Hepatocyte (in vitro differentiated cells): ENCODE measurements around the gene XYLT1.

Source experiments
- EZH2 ChIP-seq: fragments of 200-600 bp; sonication (generic); IDR thresholded peaks from 2 replicates; pipeline ENCODE4 v1.6.1; 2016; ENCODE audit warnings: antibody characterized with exemption, mild to moderate bottlenecking, borderline replicate concordance
- EZH2phosphoT487 ChIP-seq: fragments of 200-600 bp; sonication (generic); IDR thresholded peaks from one replicate; pipeline ENCODE4 v1.6.1; 2018; ENCODE audit warnings: antibody characterized with exemption, mild to moderate bottlenecking, low read depth, moderate library complexity; ENCODE audit not compliant: unreplicated experiment, severe bottlenecking
- TF ChIP-seq, protein P1 (sequence below): fragments of 200-600 bp; sonication (generic); IDR thresholded peaks from 2 replicates; pipeline ENCODE4 v1.5.1; 2016; ENCODE audit warnings: antibody characterized with exemption, mild to moderate bottlenecking; ENCODE audit not compliant: poor library complexity

- TF ChIP-seq, protein P1, sequence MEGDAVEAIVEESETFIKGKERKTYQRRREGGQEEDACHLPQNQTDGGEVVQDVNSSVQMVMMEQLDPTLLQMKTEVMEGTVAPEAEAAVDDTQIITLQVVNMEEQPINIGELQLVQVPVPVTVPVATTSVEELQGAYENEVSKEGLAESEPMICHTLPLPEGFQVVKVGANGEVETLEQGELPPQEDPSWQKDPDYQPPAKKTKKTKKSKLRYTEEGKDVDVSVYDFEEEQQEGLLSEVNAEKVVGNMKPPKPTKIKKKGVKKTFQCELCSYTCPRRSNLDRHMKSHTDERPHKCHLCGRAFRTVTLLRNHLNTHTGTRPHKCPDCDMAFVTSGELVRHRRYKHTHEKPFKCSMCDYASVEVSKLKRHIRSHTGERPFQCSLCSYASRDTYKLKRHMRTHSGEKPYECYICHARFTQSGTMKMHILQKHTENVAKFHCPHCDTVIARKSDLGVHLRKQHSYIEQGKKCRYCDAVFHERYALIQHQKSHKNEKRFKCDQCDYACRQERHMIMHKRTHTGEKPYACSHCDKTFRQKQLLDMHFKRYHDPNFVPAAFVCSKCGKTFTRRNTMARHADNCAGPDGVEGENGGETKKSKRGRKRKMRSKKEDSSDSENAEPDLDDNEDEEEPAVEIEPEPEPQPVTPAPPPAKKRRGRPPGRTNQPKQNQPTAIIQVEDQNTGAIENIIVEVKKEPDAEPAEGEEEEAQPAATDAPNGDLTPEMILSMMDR, result no peak
- TF ChIP-seq EZH2 (no peak), EZH2phosphoT487 (no peak)
These were observed 233.3 kb downstream of the XYLT1 start for GRCh38 chr16:17237350-17237944.
